Liver (tissue), 9 donors: ENCODE measurements around the gene EPB41L4A. TPM values are rescaled to one million over a fixed set of nuclear protein-coding genes. Genes with fewer than 3 reads are reported as not detected.

Source experiments
- DNase-seq: peaks from one replicate; pipeline ENCODE4 v3.0.0-alpha.2; 2017; ENCODE audit warnings: low spot score
- H3K27ac ChIP-seq, 2 donors: one replicate each; pipeline ENCODE4 v1.7.0; 2013; ENCODE audit warnings: inconsistent platforms in 2 of 2, low read length in 2 of 2, control low read depth in 1 of 2, low read depth in 1 of 2, mild to moderate bottlenecking in 1 of 2
- H3K27me3 ChIP-seq, 4 donors: one replicate each; pipeline versions ENCODE4 v1.6.1 to v1.7.0; 2013; ENCODE audit warnings: low read length in 3 of 4, inconsistent platforms in 1 of 4, mild to moderate bottlenecking in 1 of 4, moderate library complexity in 1 of 4; ENCODE audit not compliant: control insufficient read depth in 4 of 4, insufficient read depth in 4 of 4
- H3K36me3 ChIP-seq, 4 donors: one replicate each; pipeline versions ENCODE4 v1.6.1 to v1.7.0; 2013; ENCODE audit warnings: low read length in 3 of 4, mild to moderate bottlenecking in 3 of 4, low read depth in 1 of 4, moderate library complexity in 1 of 4; ENCODE audit not compliant: control insufficient read depth in 4 of 4, insufficient read depth in 3 of 4
- H3K4me1 ChIP-seq, 4 donors: one replicate each; pipeline versions ENCODE4 v1.6.1 to v1.7.0; 2013; ENCODE audit warnings: low read length in 3 of 4, mild to moderate bottlenecking in 3 of 4, moderate library complexity in 1 of 4; ENCODE audit not compliant: control insufficient read depth in 4 of 4, insufficient read depth in 4 of 4
- H3K4me3 ChIP-seq, 3 donors: one replicate each; pipeline versions ENCODE4 v1.6.1 to v1.7.0; 2013; ENCODE audit warnings: low read length in 3 of 3, control low read depth in 1 of 3, low read depth in 1 of 3, mild to moderate bottlenecking in 1 of 3
- H3K9ac ChIP-seq, 2 donors: one replicate each; pipeline ENCODE4 v1.7.0; 2013; ENCODE audit warnings: low read length in 2 of 2, mild to moderate bottlenecking in 2 of 2, moderate library complexity in 2 of 2, control low read depth in 1 of 2, low read depth in 1 of 2
- H3K9me3 ChIP-seq, 4 donors: one replicate each; pipeline versions ENCODE4 v1.6.1 to v1.7.0; 2013; ENCODE audit warnings: low read length in 3 of 4; ENCODE audit not compliant: control insufficient read depth in 4 of 4
- CTCF ChIP-seq: fragments of 150-350 bp; IDR thresholded peaks from 2 replicates; pipeline ENCODE4 v1.5.1; 2017; ENCODE audit warnings: improper control_type of control experiment, low read depth, low read length; ENCODE audit not compliant: missing input control
- EGR1 ChIP-seq, 2 donors: IDR thresholded peaks; 2 replicates each; pipeline ENCODE4 v1.6.1; 2016 to 2018; ENCODE audit warnings: antibody characterized with exemption in 2 of 2, low read depth in 2 of 2
- FOXA2 ChIP-seq: IDR thresholded peaks from 2 replicates; pipeline ENCODE4 v1.6.1; 2016; ENCODE audit warnings: antibody characterized with exemption
- GABPA ChIP-seq, 2 donors: IDR thresholded peaks in 1 of 2; conservative IDR thresholded peaks in 1 of 2; 2 replicates each; pipeline ENCODE4 v1.6.1; 2016; ENCODE audit warnings: antibody characterized with exemption in 2 of 2, mild to moderate bottlenecking in 1 of 2, moderate library complexity in 1 of 2
- HNF4A ChIP-seq, 2 donors: conservative IDR thresholded peaks; 2 replicates each; pipeline ENCODE4 v1.6.1; 2016; ENCODE audit warnings: antibody characterized with exemption in 2 of 2, mild to moderate bottlenecking in 2 of 2
- HNF4G ChIP-seq: IDR thresholded peaks from 2 replicates; pipeline ENCODE4 v1.6.1; 2016; ENCODE audit warnings: antibody characterized with exemption
- JUND ChIP-seq, 2 donors: IDR thresholded peaks; 2 replicates each; pipeline ENCODE4 v1.6.1; 2016; ENCODE audit warnings: antibody characterized with exemption in 2 of 2
- NR2F2 ChIP-seq: IDR thresholded peaks from 2 replicates; pipeline ENCODE4 v1.6.1; 2016; ENCODE audit warnings: antibody characterized with exemption
- RAD21 ChIP-seq, 2 donors: IDR thresholded peaks; 2 replicates each; pipeline ENCODE4 v1.6.1; 2016; ENCODE audit warnings: antibody characterized with exemption in 2 of 2, mild to moderate bottlenecking in 2 of 2
- REST ChIP-seq: IDR thresholded peaks from 2 replicates; pipeline ENCODE4 v1.6.1; 2016; ENCODE audit warnings: antibody characterized with exemption, mild to moderate bottlenecking
- SP1 ChIP-seq: IDR thresholded peaks from 2 replicates; pipeline ENCODE4 v1.6.1; 2018; ENCODE audit warnings: antibody characterized with exemption, mild to moderate bottlenecking
- TAF1 ChIP-seq: conservative IDR thresholded peaks from 2 replicates; pipeline ENCODE4 v1.6.1; 2016; ENCODE audit warnings: antibody characterized with exemption, mild to moderate bottlenecking
- YY1 ChIP-seq: IDR thresholded peaks from 2 replicates; pipeline ENCODE4 v1.6.1; 2016; ENCODE audit warnings: antibody characterized with exemption, mild to moderate bottlenecking
- ZBTB33 ChIP-seq: IDR thresholded peaks from 2 replicates; pipeline ENCODE4 v1.6.1; 2016; ENCODE audit warnings: antibody characterized with exemption
- WGBS: extraction: QIAGEN DNeasy Blood & Tissue Kit; methylation state at CpG from one replicate; pipeline ENCODE4 v1.1.7; 2013; 5-methylcytosine and 5-hydroxymethylcytosine counted together
- polyA plus RNA-seq, 2 donors: library from polyadenylated mRNA; stranded (reverse) in 1 of 2; unstranded in 1 of 2; fragments of 200-250 nt in 1 of 2; fragments of >200 nt in 1 of 2; fragmentation: Nextera tagmentation in 1 of 2; extraction: Ambion mirVana in 1 of 2; gene quantifications; one replicate each; pipeline versions ENCODE4 v1.2.1 to v1.2.3, GENCODE V29; 2013 to 2015
- total RNA-seq, 2 donors: library from RNA; depleted of rRNA; stranded (reverse); fragments of >200 nt; gene quantifications; one replicate each; pipeline ENCODE4 v1.2.3, GENCODE V29; 2014
- TF ChIP-seq, protein P1 (sequence below): IDR thresholded peaks from 2 replicates; pipeline ENCODE4 v1.6.1; 2016; ENCODE audit warnings: antibody characterized with exemption
- TF ChIP-seq, protein P2 (sequence below): IDR thresholded peaks from 2 replicates; pipeline ENCODE4 v1.6.1; 2016; ENCODE audit warnings: antibody characterized with exemption
- donor health status: healthy.
- donor health status: healthy.
- donor health status: healthy.
- donor health status: healthy.
- donor health status: healthy.

Gene EPB41L4A
- total and polyA plus RNA-seq, 4 donors = 1.1 to 8.0 (median 3.9) TPM

DNA sequence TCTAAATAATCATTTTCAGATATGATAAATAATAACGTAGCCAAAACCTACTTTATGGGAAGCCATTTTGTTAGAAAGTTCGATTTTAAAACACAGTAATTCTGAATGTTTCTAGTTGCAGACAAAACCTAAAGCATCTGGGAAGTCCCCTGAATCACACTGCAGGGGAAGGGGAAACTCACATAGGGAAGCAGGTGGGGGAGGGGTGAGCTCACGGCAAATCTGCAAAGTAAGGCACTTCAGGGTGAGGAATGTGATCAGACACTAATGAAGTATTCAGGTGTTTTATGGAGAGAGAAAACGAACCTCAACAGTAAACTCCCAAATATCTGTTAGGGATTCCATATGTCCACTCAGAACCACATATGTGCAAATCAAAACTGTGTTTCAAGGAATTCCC is 70.7 kb downstream of the EPB41L4A start:
- no peak overlapping the region for H3K27ac ChIP-seq
- no peaks in the 10 kb centered on the region for H3K4me1 ChIP-seq
- whole genome bisulfite sequencing = 54% methylated on average over 4 of the region's 4 CpGs
- H3K27me3 ChIP-seq = no peaks in the 10 kb centered on the region
- DNase-seq = no peak
- H3K36me3 ChIP-seq = peaks cover 0 to 1% (median 0%) of the 10 kb centered on the region in 4 donors
- H3K9ac ChIP-seq = no peak overlapping the region
- no peak overlapping the region for H3K4me3 ChIP-seq
- no peaks in the 10 kb centered on the region for H3K9me3 ChIP-seq
- no peak for TF ChIP-seq TAF1
- TF ChIP-seq REST = no peak
- TF ChIP-seq NR2F2 = no peak
- no peak for TF ChIP-seq HNF4A (conservative IDR thresholded peaks at IDR 0.05)
- TF ChIP-seq YY1 = no peak
- TF ChIP-seq, protein P1, sequence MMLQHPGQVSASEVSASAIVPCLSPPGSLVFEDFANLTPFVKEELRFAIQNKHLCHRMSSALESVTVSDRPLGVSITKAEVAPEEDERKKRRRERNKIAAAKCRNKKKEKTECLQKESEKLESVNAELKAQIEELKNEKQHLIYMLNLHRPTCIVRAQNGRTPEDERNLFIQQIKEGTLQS = no peak
- TF ChIP-seq, protein P2, sequence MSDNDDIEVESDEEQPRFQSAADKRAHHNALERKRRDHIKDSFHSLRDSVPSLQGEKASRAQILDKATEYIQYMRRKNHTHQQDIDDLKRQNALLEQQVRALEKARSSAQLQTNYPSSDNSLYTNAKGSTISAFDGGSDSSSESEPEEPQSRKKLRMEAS = no peak
- TF ChIP-seq CTCF = no peak
- no peak for TF ChIP-seq GABPA (IDR thresholded peaks at IDR 0.05 in 1 of 2, conservative IDR thresholded peaks at IDR 0.05 in 1 of 2)
- no peak for TF ChIP-seq ZBTB33
- TF ChIP-seq HNF4G = no peak
- TF ChIP-seq RAD21 (IDR thresholded peaks at IDR 0.05) = no peak
- TF ChIP-seq JUND (IDR thresholded peaks at IDR 0.05) = no peak
- no peak for TF ChIP-seq FOXA2
- no peak for TF ChIP-seq EGR1 (IDR thresholded peaks at IDR 0.05; ENCODE audit: low read depth in 2 of 2)
- no peak for TF ChIP-seq SP1
